Smooth muscle cell (in vitro differentiated cells): ENCODE data around the gene APOO. TPM values are rescaled to one million over a fixed set of nuclear protein-coding genes. Genes with fewer than 3 reads are reported as not detected.

ENCODE experiments used
- DNase-seq: peaks from one replicate; lab custom pipeline; 2025; ENCODE audit not compliant: unreplicated experiment; lab: John Stamatoyannopoulos, UW
- H2AFZ ChIP-seq: fragments of 200-600 bp; sonication (generic); 2 replicates; pipeline ENCODE4 v1.6.0; 2016; ENCODE audit warnings: antibody characterized with exemption, low read depth, mild to moderate bottlenecking
- H3F3A ChIP-seq: fragments of 200-600 bp; sonication (generic); 2 replicates; pipeline ENCODE4 v1.6.0; 2017; ENCODE audit warnings: antibody characterized with exemption, low read depth
- H3K27ac ChIP-seq: fragments of 200-600 bp; sonication (generic); 2 replicates; pipeline ENCODE4 v1.5.1; 2016; ENCODE audit warnings: low read depth, mild to moderate bottlenecking
- H3K27me3 ChIP-seq: fragments of 200-600 bp; sonication (generic); 2 replicates; pipeline ENCODE4 v1.6.1; 2016; ENCODE audit warnings: low read depth, mild to moderate bottlenecking
- H3K36me3 ChIP-seq: fragments of 200-600 bp; sonication (generic); 2 replicates; pipeline ENCODE4 v1.5.1; 2016; ENCODE audit warnings: low read depth
- H3K4me1 ChIP-seq: fragments of 200-600 bp; sonication (generic); 2 replicates; pipeline ENCODE4 v1.5.1; 2016; ENCODE audit warnings: low read depth
- H3K4me2 ChIP-seq: fragments of 200-600 bp; sonication (generic); 2 replicates; pipeline ENCODE4 v1.6.0; 2016; ENCODE audit warnings: mild to moderate bottlenecking
- H3K4me3 ChIP-seq: fragments of 200-600 bp; sonication (generic); 2 replicates; pipeline ENCODE4 v1.5.1; 2016; ENCODE audit warnings: mild to moderate bottlenecking
- H3K79me2 ChIP-seq: fragments of 200-600 bp; sonication (generic); 2 replicates; pipeline ENCODE4 v1.6.0; 2016; ENCODE audit warnings: low read depth, mild to moderate bottlenecking
- H3K9ac ChIP-seq: fragments of 200-600 bp; sonication (generic); 2 replicates; pipeline ENCODE4 v1.6.0; 2016; ENCODE audit warnings: low read depth
- H3K9me3 ChIP-seq: fragments of 200-600 bp; sonication (generic); replicated peaks from 2 replicates; pipeline ENCODE4 v1.5.1; 2016; ENCODE audit warnings: low read depth
- H4K20me1 ChIP-seq: fragments of 200-600 bp; sonication (generic); 2 replicates; pipeline ENCODE4 v1.6.0; 2016; ENCODE audit warnings: low read depth
- WGBS: methylation state at CpG from one replicate; pipeline ENCODE4 v1.1.7; 2016; ENCODE audit warnings: low lambda C conversion rate; 5-methylcytosine and 5-hydroxymethylcytosine counted together
- polyA plus RNA-seq: library from polyadenylated mRNA; unstranded; fragments of >200 nt; fragmentation: Nextera tagmentation; extraction: Ambion mirVana; gene quantifications from 2 replicates; pipeline ENCODE4 v1.2.1, GENCODE V29; 2016
- total RNA-seq: library from RNA; depleted of rRNA; stranded (reverse); fragments of >200 nt; gene quantifications from 2 replicates; pipeline ENCODE4 v1.2.3, GENCODE V29; 2014
- TF ChIP-seq, protein P1 (sequence below): fragments of 200-600 bp; sonication (generic); IDR thresholded peaks from 2 replicates; pipeline ENCODE4 v1.5.1; 2017; ENCODE audit warnings: borderline replicate concordance, mild to moderate bottlenecking, antibody characterized with exemption; ENCODE audit not compliant: insufficient read depth, poor library complexity, severe bottlenecking

The APOO gene
- total RNA-seq (38.5 and 38.7 TPM in 2 replicates), polyA plus RNA-seq (54.0 and 54.3 TPM in 2 replicates)

DNA sequence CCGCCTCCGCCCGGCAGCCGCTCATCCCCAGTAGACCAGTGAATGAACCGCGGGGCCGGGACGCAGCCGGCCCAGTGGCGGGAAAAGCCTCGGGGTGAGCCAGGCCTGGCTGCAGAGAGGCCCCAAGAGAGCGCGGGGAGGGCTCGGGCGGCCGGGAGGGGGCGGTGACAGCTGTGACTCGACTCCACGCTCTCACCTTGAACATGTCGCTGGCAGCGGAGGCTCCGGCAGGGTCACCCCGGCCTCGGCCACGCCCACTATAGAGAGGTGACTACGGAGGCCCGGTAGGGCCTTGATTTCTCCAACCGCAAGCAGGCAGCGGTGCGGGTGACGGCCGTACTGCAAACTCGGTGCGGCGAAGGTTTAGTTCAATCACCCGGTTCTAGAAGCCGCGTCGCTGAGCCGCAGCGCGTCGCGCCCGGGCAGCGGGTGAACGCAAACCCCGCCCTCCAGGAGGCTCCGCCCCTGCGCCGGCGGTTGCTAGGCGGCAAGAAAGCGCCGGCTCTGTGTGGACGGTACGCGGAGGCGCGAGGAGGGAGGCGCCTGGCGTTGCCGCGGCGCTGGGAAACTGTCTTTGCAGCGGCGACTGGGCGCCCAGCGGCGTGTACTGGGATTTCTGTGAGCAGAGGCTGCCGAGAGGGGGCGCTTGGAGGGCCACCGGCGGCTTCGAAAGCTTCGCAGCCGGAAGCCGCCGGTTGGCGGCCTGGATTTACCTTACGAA is at the start of gene APOO, which contains the start of gene CXorf58:
Gene APOO, minus strand, starts transcription at position 441 of the 721 bp plus-strand sequence. Its CDS starts 236 bp downstream, at position 205.
Gene CXorf58, plus strand, starts transcription at position 509 of the 721 bp plus-strand sequence. CDS start 2,297 bp downstream, outside the sequence.
- TF ChIP-seq, protein P1, sequence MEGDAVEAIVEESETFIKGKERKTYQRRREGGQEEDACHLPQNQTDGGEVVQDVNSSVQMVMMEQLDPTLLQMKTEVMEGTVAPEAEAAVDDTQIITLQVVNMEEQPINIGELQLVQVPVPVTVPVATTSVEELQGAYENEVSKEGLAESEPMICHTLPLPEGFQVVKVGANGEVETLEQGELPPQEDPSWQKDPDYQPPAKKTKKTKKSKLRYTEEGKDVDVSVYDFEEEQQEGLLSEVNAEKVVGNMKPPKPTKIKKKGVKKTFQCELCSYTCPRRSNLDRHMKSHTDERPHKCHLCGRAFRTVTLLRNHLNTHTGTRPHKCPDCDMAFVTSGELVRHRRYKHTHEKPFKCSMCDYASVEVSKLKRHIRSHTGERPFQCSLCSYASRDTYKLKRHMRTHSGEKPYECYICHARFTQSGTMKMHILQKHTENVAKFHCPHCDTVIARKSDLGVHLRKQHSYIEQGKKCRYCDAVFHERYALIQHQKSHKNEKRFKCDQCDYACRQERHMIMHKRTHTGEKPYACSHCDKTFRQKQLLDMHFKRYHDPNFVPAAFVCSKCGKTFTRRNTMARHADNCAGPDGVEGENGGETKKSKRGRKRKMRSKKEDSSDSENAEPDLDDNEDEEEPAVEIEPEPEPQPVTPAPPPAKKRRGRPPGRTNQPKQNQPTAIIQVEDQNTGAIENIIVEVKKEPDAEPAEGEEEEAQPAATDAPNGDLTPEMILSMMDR = peak; percentile 68
- Histone ChIP-seq H3K36me3 (no peaks in the 10 kb centered on the region), H4K20me1 (no peaks in the 10 kb centered on the region)

DNA sequence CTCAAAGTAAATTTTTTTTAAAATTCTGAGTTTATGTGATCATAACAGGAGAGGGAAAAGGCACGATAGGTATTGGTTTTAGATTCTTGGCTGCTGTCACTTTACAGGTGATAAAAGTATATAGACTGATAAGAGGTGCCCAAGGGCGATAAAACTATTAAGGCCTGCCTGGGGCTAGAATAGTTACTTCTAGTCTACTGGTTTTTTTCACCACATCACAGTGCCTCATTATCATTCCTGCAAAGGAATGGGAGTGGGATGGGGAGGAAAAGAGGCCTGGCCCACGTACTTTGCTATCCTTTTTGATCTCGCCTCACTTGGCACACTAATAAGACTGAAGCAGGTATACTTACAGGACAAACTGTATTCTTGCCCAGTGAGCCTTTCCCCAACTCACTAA is 46.7 kb upstream of the APOO start:
- H3K79me2 ChIP-seq = no peaks in the 10 kb centered on the region
- H3K4me1 ChIP-seq = peaks cover 13% of the 10 kb centered on the region
- H3K4me3 ChIP-seq = no peak overlapping the region
- TF ChIP-seq, protein P1 = no peak
- no peaks in the 10 kb centered on the region for H3K9me3 ChIP-seq
- no peaks in the 10 kb centered on the region for H3K27me3 ChIP-seq
- H3F3A ChIP-seq = no peaks in the 10 kb centered on the region
- peak overlapping the region; percentile 43 for H2AFZ ChIP-seq
- no peaks in the 10 kb centered on the region for H4K20me1 ChIP-seq
- no peak overlapping the region for H3K27ac ChIP-seq
- DNase-seq = no peak
- no peak overlapping the region for H3K9ac ChIP-seq
- 57% methylated on average over 4 of the region's 4 CpGs for WGBS
- no peaks in the 10 kb centered on the region for H3K36me3 ChIP-seq
- no peak overlapping the region for H3K4me2 ChIP-seq

More for the DNA sequence above, at the start of gene APOO, which contains the start of gene CXorf58:
- no peaks in the 10 kb centered on the region for H3K27me3 ChIP-seq
- peak within 1 kb of the TSS; percentile 85 for H3K4me3 ChIP-seq
- H2AFZ ChIP-seq = peak within 1 kb of the TSS; percentile 92
- peak within 1 kb of the TSS; percentile 78 for H3K9ac ChIP-seq
- peak within 1 kb of the TSS; percentile 86 for H3K27ac ChIP-seq
- peaks cover 16% of the 10 kb centered on the region for H3F3A ChIP-seq
- no peaks in the 10 kb centered on the region for H3K9me3 ChIP-seq
- WGBS = under 1% methylated on average over 64 of the region's 81 CpGs
- peak within 1 kb of the TSS; percentile 98 for H3K4me2 ChIP-seq
- DNase-seq = peak; percentile 97
- peaks cover 5% of the 10 kb centered on the region for H3K4me1 ChIP-seq
- peaks cover 12% of the 10 kb centered on the region for H3K79me2 ChIP-seq

DNA sequence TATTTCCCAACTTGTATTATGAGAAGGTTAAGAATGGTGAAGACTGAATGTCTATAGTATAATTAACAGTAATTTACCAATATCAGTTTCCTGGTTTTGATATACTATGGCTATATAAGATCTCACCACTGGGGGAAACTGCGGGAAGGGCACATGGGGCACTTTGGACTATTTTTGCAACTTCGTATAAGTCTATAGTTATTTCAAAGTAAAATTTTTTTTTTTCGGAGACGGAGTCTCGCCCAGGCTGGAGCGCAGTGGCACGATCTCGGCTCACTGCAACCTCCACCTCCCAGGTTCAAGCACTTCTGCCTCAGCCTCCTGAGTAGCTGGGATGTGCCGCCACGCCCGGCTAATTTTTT is 46.2 kb upstream of the APOO start:
- H4K20me1 ChIP-seq = no peaks in the 10 kb centered on the region
- H3K9me3 ChIP-seq = no peaks in the 10 kb centered on the region
- H3K4me3 ChIP-seq = no peak overlapping the region
- peaks cover 13% of the 10 kb centered on the region for H3K4me1 ChIP-seq
- H2AFZ ChIP-seq = peak overlapping the region; percentile 93
- TF ChIP-seq, protein P1 = no peak
- DNase-seq = no peak
- no peaks in the 10 kb centered on the region for H3K36me3 ChIP-seq
- no peaks in the 10 kb centered on the region for H3K79me2 ChIP-seq
- no peak overlapping the region for H3K27ac ChIP-seq
- H3K4me2 ChIP-seq = peak overlapping the region; percentile 74
- no peaks in the 10 kb centered on the region for H3K27me3 ChIP-seq
- 86% methylated on average over 11 of the region's 11 CpGs for WGBS
- H3F3A ChIP-seq = no peaks in the 10 kb centered on the region
- no peak overlapping the region for H3K9ac ChIP-seq
